GM18520 (cell line): ENCODE results near the gene GPR55.

Source experiments
- ATAC-seq: cut with Tn5 transposase; IDR thresholded peaks from one replicate; pipeline ENCODE4 v1.9.1; 2021; ENCODE audit not compliant: unreplicated experiment

The GPR55 gene

DNA sequence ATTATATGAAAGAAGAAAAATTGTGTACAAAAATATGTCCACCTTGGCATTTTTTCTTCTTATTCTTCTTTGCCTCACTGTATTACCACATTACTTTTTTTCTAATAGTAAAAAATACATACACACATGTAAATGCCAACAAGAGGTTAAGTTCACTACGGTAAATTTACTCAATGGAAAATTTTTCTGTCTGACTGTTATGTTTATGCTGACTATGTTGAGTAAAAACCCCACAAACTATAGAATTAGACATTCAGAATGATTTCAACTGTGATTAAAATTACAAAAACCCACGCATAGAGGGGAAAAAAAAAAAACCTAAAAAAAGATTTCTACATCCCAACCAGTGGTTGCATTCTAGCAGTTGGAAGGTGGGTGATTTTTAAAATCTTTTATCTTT is 5.4 kb downstream of the GPR55 start:
- ATAC-seq = no peak

DNA sequence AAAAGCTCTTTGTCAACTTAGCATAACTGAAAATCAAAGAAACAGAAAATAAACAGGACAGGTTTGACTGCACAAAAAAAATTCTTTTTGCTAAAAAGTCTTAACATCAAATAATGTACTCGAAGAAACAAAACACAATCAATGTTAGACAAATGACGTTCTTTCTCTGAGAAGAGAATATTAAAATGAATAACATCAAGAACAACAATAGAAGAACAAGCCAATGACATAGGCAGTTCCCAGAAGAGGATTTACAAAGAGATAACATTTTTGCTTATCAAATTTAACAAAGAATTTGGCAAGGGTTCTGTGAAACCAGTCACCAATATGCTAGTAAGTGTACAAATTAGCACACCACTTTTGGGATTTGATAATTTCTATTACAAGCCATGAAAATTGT is 5.8 kb downstream of the GPR55 start:
- no peak for ATAC-seq

DNA sequence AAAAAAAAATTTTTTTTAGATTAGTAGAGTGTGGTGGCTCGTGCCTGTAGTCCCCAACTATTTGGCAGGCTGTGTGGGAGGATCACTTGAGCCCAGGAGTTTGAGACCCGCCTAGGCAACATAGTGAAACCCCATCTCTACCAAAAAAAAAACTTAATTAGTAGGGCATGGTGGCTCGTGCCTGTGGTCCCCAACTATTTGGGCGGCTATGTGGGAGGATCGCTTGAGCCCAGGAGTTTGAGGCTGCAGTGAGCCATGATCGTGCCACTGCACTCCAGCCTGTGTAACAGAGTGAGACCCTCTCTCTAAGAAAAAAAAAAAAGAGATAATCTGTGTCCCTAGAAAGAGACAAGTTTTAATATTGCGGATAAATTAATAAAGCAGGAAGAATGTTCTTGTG is 8.8 kb downstream of the GPR55 start:
- ATAC-seq = no peak

DNA sequence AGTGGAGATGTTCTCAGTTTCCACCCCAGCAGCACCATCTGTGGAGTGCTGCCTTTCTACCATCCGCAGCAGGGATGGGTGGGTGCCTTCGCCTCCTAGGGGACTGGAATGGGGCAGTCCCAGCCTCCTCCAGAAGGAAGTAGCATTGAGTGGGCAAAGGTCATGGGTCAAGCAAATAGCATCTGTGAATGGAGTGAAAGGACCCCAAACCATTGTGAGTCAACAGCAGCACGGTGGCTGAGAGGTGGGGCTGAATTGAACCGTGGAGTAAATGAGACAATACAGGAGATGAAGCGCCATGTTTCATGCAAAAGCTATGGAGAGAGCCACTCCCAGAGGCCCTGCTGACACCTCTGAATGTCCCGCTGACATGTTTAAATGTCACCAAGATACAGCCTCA is 9.7 kb downstream of the GPR55 start:
- ATAC-seq = no peak

DNA sequence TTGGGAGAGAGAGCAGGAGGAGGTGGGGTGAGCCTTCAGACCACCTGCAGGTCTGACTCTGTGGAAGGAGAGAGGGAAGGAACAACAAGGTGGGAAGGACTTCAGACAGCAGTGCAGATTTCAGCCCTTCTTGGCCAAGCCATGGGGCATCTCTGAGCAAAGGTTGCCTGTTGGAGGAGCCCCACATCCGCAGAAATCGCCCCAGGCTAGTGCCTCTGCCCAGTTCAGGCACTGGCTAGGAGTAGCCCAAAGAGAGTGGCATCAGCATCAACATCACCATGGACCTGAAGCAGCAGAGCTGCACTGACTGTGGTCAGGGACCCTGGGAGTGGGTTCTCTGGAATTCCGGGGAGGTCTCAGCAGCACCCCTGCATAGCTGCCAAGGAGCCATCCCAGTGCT is 10.2 kb downstream of the GPR55 start:
- ATAC-seq = no peak

DNA sequence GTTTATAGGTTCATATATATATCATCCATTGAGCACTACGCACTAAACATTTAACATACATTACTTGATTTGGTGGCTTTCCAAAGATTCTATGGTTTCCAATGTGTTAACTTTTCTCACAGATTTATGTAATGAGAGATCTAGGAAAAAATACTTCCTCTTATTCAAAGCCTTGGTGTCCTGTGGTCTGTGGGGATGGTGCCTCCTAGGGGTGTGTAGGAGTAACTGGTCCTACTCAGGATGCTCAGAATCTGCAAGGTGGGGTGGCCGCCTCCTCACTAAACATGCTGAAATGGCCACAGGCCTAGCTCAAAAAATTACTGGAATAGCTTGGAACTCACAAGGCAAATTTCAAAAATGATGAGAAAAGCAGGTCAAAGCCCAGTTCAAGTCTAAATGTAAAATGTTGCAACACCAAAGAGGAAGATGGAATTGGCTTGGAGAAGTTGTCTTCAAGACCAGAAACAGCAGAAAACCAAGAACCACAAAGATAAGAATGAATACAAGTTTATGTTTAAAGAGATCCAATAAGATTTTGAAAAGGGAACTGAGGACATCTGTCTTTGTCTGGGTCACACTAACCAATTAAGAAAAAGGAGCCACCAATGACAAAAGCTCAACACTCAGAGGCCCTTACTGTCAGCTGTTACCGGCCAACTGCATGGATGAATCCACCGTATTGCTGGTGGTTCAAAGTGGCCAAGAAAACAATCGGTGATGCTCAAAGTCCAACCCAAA is 11.5 kb downstream of the GPR55 start:
- ATAC-seq = no peak

DNA sequence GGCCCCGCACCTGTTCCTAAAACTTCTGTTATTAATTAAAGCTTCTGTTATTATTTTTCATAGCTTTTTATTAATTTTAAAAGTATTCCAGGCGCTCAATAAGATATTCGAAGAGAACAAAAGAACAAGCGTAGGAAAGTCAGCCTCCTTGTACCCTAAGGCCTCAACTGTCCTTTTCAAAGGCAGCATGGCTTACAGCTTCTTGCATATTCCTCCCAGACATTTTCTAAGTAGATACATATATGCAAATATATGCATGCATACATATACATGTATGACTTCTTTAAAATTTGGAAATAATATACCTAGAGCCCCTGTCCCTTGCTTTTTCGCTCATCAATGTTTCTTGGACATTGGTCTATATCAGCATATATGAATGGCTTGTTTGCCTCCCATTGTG is 12.3 kb downstream of the GPR55 start:
- no peak for ATAC-seq

DNA sequence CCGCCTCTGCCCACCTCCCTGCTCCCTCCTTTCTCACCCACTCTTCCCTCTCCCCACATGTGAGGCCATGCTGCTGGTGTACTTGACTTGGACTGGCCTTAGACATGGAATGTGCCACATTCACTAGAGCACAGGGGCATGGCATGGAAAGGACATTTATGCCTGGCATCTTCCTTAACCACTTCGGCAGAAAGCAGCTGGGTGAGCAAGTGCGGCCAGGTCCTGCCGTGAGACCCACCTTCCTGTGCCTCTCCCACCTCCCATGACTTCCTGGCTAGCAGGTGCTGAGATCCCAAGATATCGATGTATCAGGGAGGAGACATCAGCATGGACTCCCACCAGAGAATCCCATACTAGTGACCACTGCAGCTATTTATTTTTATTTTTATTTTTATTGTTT is 13.0 kb downstream of the GPR55 start:
- ATAC-seq = no peak

DNA sequence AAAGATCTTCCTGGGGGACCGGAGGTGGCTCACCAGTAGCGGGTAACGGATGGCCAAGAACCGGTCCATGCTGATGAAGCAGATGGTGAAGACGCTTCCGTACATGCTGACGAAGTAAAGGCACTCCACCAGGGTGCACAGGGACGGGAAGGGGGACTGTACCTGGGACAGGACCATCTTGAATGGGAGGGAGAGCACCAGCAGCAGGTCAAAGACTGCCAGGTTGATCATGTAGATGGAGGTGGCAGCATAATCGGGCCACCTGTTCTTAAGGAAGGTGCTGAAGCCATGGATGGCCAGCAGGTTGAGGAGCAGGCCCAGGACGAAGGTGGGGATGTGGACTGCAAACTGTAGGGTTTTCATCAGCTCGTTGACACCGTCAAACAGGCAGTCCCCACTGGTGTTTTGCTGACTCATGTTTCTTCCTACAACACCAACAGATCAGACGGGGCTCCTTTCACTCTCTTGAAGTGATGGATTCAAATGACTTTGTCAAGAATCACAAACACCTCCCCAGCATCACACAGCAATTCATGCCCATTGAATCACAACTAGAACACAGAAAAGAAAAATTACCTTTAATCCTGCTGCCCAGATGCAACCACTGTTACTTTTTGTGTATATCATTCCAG is 14.4 kb downstream of the GPR55 start:
- ATAC-seq = no peak

DNA sequence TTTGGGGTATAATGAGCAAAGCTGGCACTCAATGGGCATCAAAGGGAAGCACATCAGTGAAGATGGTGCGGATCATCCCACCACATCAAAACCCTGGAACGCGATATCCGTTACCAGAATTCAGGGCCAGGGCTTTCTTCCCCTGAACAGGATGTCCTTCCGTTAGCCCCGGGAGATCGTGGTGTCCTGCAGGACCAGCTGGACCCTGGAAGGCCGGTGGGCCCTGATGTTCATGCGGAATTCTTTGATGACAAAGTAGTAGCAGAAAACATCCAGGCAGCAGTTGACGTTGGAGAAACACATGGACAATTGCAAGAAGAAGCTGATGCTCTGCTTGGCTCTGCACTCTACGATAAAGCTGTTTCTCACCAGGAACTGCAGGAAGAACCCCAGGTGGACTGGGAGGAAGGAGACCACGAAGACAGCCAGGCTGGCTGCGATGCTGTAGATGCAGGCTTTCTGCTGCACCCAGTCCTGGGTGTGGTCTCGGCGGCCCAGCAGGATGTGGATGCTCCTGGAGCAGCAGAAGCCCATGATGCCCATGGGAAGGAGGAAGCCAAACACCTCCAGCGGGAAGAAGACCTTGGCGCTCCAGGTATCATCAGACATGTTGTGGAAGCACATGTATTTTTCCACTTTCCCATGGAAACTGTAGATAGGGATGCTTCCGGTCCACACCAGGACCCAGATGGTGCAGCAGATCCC is 15.0 kb downstream of the GPR55 start:
- ATAC-seq = no peak

DNA sequence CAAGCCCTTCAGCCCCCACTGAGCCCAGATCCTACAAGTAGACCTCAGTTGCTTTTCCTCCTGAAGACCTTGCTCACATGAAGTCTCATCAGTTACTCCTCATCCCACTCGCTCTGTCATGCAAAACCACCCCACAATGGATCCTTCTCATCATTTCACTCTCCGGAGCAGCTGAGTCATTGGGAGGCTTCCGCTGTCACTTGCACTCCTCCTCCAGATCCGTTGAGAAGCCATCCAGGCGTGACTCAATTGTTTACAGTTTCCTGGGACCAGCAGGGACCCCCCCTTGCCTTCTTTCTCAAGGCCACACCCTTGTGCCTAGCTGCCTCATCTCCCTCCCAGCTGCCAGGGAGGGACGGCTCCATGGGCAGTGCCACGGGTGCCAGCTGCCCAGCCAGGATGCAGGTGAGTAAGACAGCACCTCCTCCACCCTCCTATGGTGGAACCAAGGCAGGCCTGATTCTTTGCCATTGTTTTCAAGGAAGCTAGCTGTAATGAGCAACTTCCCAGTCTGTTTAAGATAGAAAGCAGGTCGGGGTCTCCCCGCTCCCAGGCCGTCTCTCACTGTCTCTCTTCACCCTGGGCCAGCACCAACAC is 16.3 kb downstream of the GPR55 start:
- no peak for ATAC-seq

DNA sequence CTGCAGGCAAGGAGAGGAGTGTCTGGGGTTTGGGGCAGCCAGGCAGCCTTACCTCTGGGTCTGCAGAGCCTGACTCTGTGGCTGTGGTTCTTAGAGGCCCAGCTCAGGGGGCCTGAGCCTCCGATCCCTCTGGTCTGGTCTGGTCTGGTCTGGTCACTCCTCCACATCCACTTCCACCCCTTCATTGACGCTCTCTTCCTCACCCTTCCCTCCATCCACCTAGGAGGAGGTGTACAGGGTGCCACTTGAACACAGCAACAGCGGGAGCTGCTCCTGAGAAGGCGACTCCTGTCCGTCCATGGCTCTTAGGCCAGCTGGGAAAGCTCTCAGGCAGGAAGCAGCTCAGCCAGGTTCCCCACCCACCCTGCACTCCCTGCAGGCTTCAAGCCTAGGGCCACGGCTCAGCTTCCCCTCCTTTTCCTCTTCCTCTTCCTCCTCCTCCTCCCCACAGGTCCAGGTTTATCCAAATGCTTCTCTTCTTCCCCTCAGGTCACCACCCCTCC is 16.9 kb downstream of the GPR55 start:
- ATAC-seq = no peak

DNA sequence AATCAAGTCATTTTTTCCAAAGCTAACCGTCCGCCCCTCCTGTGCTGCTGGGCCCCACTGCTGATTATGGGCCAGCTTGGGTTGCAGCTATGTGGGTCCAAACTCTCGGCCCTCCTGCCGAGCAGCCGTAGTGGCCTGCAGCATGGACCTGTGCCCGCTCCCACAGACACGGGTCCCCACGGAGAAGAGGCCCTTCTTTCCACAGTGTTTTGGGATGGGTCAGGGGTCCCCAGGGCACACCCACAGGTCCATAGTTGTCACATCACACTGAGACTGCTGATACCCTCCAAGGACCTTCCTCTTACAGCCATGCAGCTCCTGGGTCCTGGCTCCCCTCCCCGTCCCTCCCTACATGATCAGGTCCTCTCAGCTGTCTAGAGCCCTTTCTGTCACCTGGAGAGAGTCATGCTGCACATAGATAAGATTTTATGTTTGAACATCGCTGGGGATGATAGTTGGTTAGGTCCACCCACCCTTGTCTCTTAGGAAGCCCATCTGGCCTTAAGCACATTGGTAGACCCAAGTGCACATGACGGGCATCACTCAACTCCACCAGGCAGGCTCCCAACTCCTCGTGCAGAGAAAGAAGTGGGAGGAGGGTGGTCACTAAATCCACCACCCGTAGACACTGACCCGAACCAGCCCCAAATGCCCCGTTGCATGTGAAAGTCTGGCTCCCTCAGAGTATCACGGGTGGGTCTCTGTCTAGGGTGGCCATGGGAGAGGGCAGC is 17.5 kb downstream of the GPR55 start:
- no peak for ATAC-seq

DNA sequence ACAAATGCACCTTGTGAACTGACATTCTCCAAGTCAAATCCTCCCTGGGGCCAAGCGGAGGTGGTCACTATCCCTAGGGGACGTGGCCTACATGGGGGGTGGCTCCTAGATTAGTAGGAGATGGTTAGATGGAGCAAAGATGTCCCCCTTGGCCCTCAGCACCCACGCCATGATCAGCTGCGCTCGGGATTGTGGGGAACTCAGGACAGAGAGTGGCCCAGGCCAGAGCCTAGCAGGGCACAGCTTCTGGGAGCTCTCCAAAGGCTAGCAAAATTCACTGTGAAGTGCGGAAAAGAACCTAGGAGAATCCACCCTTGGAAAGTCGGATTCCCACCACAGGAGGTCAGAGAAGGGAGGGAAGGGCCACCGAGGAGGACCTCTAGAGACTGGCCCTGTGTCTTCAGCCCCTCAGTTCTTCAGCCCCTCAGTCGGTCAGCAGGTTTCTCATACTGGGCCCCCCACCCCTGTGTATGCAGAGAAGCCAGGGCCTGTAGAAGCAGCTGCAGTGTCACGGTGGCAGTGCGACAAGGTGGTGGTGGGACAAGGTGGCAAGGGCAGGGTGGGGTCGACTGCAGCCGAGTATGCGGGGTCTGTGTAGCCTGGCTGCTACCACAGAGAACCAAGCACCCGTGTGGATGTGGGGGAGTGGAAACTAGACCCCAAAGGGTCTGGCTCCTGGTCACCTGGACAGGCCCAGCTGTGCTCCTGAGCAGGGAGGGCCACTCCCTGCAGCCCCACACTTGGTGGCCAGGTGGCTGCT is 18.4 kb downstream of the GPR55 start:
- no peak for ATAC-seq

DNA sequence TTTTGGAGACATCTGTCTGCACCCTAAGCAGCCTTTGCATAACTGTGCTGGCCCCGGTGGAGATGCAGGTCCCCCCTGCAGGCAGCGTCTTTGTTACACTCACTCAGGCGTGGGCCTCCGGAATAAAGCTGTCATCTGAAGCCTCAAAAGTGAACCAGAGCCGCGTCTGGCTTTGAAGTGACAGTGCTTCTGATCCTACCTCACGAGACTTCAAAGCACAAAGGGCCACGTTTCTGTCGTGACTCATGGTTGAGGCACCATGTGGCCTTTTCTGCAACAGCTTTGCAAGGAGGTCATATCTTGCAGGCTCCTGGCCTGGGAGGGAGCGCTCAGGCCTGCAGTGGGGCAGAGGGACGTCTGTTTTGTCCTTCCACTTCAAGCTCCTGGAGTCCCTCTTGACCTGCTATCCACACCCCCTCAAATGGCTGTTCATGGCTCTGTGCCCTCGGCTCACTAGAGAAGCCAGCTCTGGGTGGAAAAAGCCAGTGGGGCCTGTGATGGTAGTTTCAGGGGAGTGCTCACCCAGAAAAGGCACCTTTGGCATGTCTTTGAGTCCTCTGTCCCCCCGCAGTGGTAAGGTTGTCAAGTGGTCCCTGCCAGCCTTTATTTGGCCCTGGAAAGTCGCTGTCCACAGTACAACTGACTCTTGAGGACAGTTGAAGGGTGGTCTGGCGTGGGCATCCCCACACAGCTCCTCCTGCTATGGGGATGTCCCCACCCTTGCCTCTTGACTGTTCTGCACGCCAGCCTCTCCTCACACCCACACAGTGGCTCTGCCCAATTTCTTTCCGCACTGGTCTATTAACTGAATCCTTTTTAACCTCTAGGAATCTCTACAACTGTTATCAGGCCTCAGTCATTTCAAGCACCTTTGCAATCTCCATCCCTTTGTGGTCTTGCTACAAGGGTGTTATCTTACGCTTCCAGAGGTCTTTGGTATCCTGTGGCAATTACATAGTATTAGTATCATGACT is 19.3 kb downstream of the GPR55 start:
- no peak for ATAC-seq

DNA sequence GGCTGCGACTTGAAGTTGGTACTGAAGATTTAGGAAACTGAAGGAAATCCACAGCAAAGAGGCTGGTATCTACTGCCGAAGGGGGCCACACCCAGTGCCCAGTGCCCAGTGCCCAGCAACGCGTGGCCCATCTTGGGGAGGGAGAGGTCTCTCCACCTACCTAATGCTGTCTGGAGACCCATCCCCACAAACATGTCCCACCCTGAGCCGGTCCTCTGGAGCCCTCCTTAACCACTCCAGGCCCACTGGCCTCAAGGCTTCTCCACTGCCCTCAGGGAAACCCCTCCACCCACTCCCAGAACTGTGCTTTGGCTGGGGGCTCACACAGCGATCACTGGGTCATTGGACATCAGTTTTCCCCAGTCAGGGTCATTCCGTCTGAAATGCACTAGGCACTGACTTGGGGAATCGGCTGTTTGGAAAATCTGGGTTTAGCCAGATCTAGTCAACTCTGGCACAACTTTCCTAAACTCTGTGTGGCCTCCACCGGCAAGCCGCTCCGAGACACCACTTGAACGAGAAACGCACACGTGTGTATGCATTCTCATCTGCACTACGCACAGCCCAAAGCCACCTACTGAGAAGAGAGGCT is 20.1 kb downstream of the GPR55 start:
- no peak for ATAC-seq

DNA sequence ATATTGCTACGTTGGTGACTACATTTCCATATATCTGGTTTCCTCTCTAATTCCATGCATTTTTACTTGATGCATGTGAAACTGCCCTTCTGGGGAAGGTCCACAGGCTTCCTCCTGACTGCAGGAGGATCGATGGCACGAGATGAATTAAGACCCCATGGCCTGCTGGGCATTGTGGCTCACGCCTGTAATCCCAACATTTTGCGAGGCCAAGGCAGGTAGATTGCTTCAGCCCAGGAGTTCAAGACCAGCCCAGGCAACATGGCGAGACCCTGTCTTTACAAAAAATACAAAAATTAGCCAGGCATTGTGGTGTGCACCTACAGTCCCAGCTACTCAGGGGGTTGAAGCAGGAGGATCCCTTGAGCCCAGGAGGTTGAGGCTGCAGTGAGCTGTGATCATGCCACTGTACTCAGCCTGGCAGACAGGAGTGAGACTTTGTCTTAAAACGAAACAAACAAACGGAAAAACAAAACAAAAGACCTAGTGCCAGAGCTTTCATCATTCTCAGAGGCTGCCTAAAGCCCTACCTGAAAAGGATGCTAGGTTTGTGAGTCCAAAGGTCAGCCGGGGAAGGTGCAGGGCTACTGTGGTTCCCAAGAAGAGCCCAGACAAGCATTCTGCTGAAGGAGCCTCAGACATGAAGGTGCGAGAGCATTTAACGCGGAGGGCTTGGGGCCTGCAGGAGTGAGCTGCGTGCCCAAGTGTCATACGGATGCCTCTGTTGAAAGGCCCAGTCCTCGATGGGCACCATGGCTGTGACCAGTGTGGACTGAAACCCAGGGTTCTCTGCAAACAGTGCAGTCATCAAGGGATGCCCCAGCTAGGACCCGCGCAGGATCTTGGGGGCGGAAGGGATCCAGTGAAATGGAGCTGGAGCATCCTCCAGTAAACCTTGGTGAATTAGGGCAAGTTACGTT is 21.6 kb downstream of the GPR55 start:
- no peak for ATAC-seq
